ENCODE results near the gene NCLN.

DNA sequence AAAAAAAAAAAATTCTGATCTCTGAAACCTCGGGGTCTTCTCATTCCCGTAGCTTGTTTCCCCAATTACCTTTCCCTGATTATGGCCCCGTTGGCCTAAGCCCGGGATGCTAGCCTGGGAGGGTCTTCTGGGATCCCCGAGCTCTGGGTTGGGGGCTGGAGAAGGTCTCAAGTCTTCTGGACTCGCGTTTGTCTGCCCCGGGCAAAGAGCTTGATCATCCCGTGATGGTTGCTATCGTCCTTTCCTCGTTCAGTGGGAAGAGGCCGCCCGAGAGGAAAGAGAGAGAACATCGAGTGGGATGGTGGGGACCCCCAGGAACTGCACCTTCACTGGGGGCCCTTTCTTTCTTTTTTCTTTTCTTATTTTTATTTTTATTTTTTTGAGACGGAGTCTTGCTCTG, 47.5 kb upstream of the NCLN start:
- TF ChIP-seq, protein P1, sequence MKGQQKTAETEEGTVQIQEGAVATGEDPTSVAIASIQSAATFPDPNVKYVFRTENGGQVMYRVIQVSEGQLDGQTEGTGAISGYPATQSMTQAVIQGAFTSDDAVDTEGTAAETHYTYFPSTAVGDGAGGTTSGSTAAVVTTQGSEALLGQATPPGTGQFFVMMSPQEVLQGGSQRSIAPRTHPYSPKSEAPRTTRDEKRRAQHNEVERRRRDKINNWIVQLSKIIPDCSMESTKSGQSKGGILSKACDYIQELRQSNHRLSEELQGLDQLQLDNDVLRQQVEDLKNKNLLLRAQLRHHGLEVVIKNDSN (IDR thresholded peaks at IDR 0.05), result no peak
- TF ChIP-seq TAF1 (IDR thresholded peaks at IDR 0.05; ENCODE audit: low read depth) (no peak), NFIC (IDR thresholded peaks at IDR 0.05) (no peak), EGR1 (IDR thresholded peaks at IDR 0.05) (no peak), EP300 (IDR thresholded peaks at IDR 0.05; ENCODE audit: borderline replicate concordance) (no peak), ZBTB7A (IDR thresholded peaks at IDR 0.05; ENCODE audit: low read depth) (no peak), FOXM1 (IDR thresholded peaks at IDR 0.05; ENCODE audit: borderline replicate concordance, low read depth) (no peak)
- TF ChIP-seq, protein P2, sequence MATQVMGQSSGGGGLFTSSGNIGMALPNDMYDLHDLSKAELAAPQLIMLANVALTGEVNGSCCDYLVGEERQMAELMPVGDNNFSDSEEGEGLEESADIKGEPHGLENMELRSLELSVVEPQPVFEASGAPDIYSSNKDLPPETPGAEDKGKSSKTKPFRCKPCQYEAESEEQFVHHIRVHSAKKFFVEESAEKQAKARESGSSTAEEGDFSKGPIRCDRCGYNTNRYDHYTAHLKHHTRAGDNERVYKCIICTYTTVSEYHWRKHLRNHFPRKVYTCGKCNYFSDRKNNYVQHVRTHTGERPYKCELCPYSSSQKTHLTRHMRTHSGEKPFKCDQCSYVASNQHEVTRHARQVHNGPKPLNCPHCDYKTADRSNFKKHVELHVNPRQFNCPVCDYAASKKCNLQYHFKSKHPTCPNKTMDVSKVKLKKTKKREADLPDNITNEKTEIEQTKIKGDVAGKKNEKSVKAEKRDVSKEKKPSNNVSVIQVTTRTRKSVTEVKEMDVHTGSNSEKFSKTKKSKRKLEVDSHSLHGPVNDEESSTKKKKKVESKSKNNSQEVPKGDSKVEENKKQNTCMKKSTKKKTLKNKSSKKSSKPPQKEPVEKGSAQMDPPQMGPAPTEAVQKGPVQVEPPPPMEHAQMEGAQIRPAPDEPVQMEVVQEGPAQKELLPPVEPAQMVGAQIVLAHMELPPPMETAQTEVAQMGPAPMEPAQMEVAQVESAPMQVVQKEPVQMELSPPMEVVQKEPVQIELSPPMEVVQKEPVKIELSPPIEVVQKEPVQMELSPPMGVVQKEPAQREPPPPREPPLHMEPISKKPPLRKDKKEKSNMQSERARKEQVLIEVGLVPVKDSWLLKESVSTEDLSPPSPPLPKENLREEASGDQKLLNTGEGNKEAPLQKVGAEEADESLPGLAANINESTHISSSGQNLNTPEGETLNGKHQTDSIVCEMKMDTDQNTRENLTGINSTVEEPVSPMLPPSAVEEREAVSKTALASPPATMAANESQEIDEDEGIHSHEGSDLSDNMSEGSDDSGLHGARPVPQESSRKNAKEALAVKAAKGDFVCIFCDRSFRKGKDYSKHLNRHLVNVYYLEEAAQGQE (IDR thresholded peaks at IDR 0.05; ENCODE audit: low read depth), result no peak
- TF ChIP-seq, protein P3, sequence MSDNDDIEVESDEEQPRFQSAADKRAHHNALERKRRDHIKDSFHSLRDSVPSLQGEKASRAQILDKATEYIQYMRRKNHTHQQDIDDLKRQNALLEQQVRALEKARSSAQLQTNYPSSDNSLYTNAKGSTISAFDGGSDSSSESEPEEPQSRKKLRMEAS (IDR thresholded peaks at IDR 0.05), result no peak

All from Ishikawa (cell line).